CD14-positive monocyte (primary cell): ENCODE data around the gene CAPN9. TPM values are rescaled to one million over a fixed set of nuclear protein-coding genes. Genes with fewer than 3 reads are reported as not detected.

Experiments used
- DNase-seq, 3 donors: peaks; one replicate each; pipeline ENCODE4 v3.0.0-alpha.2; 2011 to 2022
- H2AFZ ChIP-seq: 2 replicates; pipeline ENCODE4 v1.6.0; 2012; ENCODE audit warnings: mild to moderate bottlenecking, low read depth, low read length, inconsistent platforms; ENCODE audit not compliant: insufficient read depth, poor library complexity, severe bottlenecking
- H3K27ac ChIP-seq, 2 donors: 1 replicate in 1 of 2; 2 replicates in 1 of 2; pipeline ENCODE4 v1.5.1; 2012 to 2013; ENCODE audit warnings: low read length in 2 of 2, control low read depth in 1 of 2, inconsistent platforms in 1 of 2, low read depth in 1 of 2, mild to moderate bottlenecking in 1 of 2
- H3K27me3 ChIP-seq, 2 donors: one replicate each; pipeline versions ENCODE4 v1.6.0 to v1.6.1; 2011 to 2013; ENCODE audit warnings: low read length in 2 of 2; ENCODE audit not compliant: control insufficient read depth in 2 of 2, insufficient read depth in 2 of 2
- H3K36me3 ChIP-seq, 2 donors: replicated peaks in 1 of 2; 1 replicate in 1 of 2; 2 replicates in 1 of 2; pipeline versions ENCODE4 v1.5.1 to v1.6.1; 2012 to 2013; ENCODE audit warnings: low read length in 2 of 2, control low read depth in 1 of 2, inconsistent platforms in 1 of 2, mild to moderate bottlenecking in 1 of 2; ENCODE audit not compliant: insufficient read depth in 2 of 2, control insufficient read depth in 1 of 2
- H3K4me1 ChIP-seq, 2 donors: 1 replicate in 1 of 2; 2 replicates in 1 of 2; pipeline versions ENCODE4 v1.5.1 to v1.6.1; 2012 to 2013; ENCODE audit warnings: low read length in 2 of 2, control low read depth in 1 of 2, inconsistent platforms in 1 of 2, mild to moderate bottlenecking in 1 of 2, moderate library complexity in 1 of 2; ENCODE audit not compliant: insufficient read depth in 2 of 2, control insufficient read depth in 1 of 2
- H3K4me2 ChIP-seq: replicated peaks from 2 replicates; pipeline ENCODE3; 2012; ENCODE audit warnings: low read length, moderate library complexity, mild to moderate bottlenecking; ENCODE audit not compliant: poor library complexity, severe bottlenecking; ENCODE audit errors: extremely low read depth
- H3K4me3 ChIP-seq, 3 experiments: fragments of 200-600 bp in 1 of 3; sonication (generic) in 1 of 3; replicated peaks in 1 of 3; 1 replicate in 2 of 3; 2 replicates in 1 of 3; pipeline ENCODE4 v1.5.1; 2011 to 2013; ENCODE audit warnings: low read length in 3 of 3, mild to moderate bottlenecking in 3 of 3, control low read depth in 2 of 3, low read depth in 2 of 3, inconsistent platforms in 1 of 3, moderate library complexity in 1 of 3
- H3K79me2 ChIP-seq: 2 replicates; pipeline ENCODE4 v1.6.0; 2012; ENCODE audit warnings: mild to moderate bottlenecking, control low read depth, inconsistent platforms, low read length, moderate library complexity; ENCODE audit not compliant: insufficient read depth
- H3K9ac ChIP-seq: 2 replicates; pipeline ENCODE4 v1.6.0; 2017; ENCODE audit warnings: low read length, mild to moderate bottlenecking; ENCODE audit not compliant: insufficient read depth, poor library complexity, severe bottlenecking
- H3K9me3 ChIP-seq, 2 donors: replicated peaks in 1 of 2; 1 replicate in 1 of 2; 2 replicates in 1 of 2; pipeline versions ENCODE4 v1.5.1 to v1.6.1; 2012 to 2013; ENCODE audit warnings: low read length in 2 of 2, control low read depth in 1 of 2; ENCODE audit not compliant: control insufficient read depth in 1 of 2, insufficient read depth in 1 of 2
- H4K20me1 ChIP-seq: 2 replicates; pipeline ENCODE4 v1.6.0; 2012; ENCODE audit warnings: mild to moderate bottlenecking, low read length, control low read depth, moderate library complexity; ENCODE audit not compliant: insufficient read depth
- H3K27ac Mint-ChIP-seq, 7 donors: one replicate each; pipeline ENCODE4 v1.8.0; 2020; ENCODE audit warnings: mild to moderate bottlenecking in 7 of 7, mixed read lengths in 7 of 7, moderate library complexity in 6 of 7, inconsistent platforms in 2 of 7
- H3K27me3 Mint-ChIP-seq, 3 donors: one replicate each; pipeline ENCODE4 v1.8.0; 2021 to 2022; ENCODE audit warnings: low read depth in 3 of 3, mild to moderate bottlenecking in 3 of 3, mixed read lengths in 3 of 3, moderate library complexity in 3 of 3, inconsistent platforms in 1 of 3
- H3K36me3 Mint-ChIP-seq, 2 donors: one replicate each; pipeline ENCODE4 v1.8.0; 2020; ENCODE audit warnings: mixed read lengths in 2 of 2, inconsistent platforms in 1 of 2, mild to moderate bottlenecking in 1 of 2
- H3K4me1 Mint-ChIP-seq: one replicate; pipeline ENCODE4 v1.8.0; 2020; ENCODE audit warnings: mild to moderate bottlenecking, mixed read lengths
- H3K4me3 Mint-ChIP-seq, 2 donors: one replicate each; pipeline ENCODE4 v1.8.0; 2020; ENCODE audit warnings: mild to moderate bottlenecking in 2 of 2, mixed read lengths in 2 of 2, moderate library complexity in 1 of 2
- H3K9me3 Mint-ChIP-seq, 7 donors: one replicate each; pipeline ENCODE4 v1.8.0; 2020 to 2022; ENCODE audit warnings: mixed read lengths in 7 of 7, mild to moderate bottlenecking in 6 of 7, moderate library complexity in 6 of 7, inconsistent platforms in 2 of 7
- WGBS: methylation state at CpG from one replicate; pipeline ENCODE4 v1.1.5; 2013; ENCODE audit warnings: missing lambda C conversion rate; ENCODE audit not compliant: insufficient coverage; 5-methylcytosine and 5-hydroxymethylcytosine counted together
- intact Hi-C, 2 donors: fragments of 100-400 bp; cut with micrococcal nuclease; formaldehyde crosslinking; loops; one replicate each; pipeline versions ENCODE4 v1.15.0 to v1.15.1; 2023
- polyA plus RNA-seq, 3 donors: library from polyadenylated mRNA; depleted of rRNA in 1 of 3; unstranded in 2 of 3; stranded (reverse) in 1 of 3; fragments of 300-500 nt in 2 of 3; fragments of >200 nt in 1 of 3; fragmentation: Illumina TruSeq in 2 of 3; gene quantifications; 1 replicate in 2 of 3; 2 replicates in 1 of 3; pipeline ENCODE4 v1.2.3, GENCODE V29; 2012 to 2021
- TF ChIP-seq, protein P1 (sequence below): fragments of 200-600 bp; IDR thresholded peaks from one replicate; pipeline ENCODE4 v1.8.0; 2022; ENCODE audit warnings: antibody characterized with exemption, mild to moderate bottlenecking

Gene CAPN9
- polyA plus RNA-seq, 3 donors = not detected

DNA sequence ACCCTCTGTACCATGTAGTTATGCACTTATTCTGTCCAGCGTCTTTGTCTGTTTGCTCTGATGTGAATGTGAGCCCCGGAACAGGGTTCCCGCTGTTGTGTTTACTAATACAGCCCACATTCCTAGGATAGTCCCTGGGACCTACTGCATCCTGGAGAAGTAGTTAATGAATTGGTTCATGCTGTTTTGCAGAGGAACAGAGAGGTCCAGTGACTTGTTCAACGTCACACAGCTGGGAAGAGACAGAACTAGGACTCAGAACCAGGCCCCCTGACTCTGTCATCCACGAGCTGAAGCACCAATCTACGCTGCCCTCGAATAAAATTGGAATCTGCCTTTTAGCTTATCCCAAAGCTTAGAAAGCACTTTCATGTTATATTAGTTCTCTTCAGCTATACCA, 34.0 kb upstream of the CAPN9 start:
- Histone ChIP-seq H3K79me2 (no peaks in the 10 kb centered on the region), H3K27me3 (no peaks in the 10 kb centered on the region), H3K36me3 (no peaks in the 10 kb centered on the region), H4K20me1 (no peaks in the 10 kb centered on the region), H3K4me2 (no peak overlapping the region), H2AFZ (no peak overlapping the region), H3K27ac (no peak overlapping the region), H3K4me1 (peaks cover 0 to 2% of the 10 kb centered on the region in 2 donors), H3K9me3 (peaks cover 0 to 4% of the 10 kb centered on the region in 2 donors), H3K9ac (no peak overlapping the region), H3K4me3 (no peak overlapping the region)
- no peaks in the 10 kb centered on the region for H3K36me3 Mint-ChIP-seq
- H3K27ac Mint-ChIP-seq = no peak overlapping the region
- DNase-seq = no peak
- TF ChIP-seq, protein P1, sequence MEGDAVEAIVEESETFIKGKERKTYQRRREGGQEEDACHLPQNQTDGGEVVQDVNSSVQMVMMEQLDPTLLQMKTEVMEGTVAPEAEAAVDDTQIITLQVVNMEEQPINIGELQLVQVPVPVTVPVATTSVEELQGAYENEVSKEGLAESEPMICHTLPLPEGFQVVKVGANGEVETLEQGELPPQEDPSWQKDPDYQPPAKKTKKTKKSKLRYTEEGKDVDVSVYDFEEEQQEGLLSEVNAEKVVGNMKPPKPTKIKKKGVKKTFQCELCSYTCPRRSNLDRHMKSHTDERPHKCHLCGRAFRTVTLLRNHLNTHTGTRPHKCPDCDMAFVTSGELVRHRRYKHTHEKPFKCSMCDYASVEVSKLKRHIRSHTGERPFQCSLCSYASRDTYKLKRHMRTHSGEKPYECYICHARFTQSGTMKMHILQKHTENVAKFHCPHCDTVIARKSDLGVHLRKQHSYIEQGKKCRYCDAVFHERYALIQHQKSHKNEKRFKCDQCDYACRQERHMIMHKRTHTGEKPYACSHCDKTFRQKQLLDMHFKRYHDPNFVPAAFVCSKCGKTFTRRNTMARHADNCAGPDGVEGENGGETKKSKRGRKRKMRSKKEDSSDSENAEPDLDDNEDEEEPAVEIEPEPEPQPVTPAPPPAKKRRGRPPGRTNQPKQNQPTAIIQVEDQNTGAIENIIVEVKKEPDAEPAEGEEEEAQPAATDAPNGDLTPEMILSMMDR = no peak
- intact Hi-C loops = no loop called here
- peaks cover 4 to 12% (median 10%) of the 10 kb centered on the region in 3 donors for H3K27me3 Mint-ChIP-seq
- H3K9me3 Mint-ChIP-seq = peaks cover 2 to 6% (median 3%) of the 10 kb centered on the region in 7 donors
- no peak overlapping the region for H3K4me3 Mint-ChIP-seq
- WGBS = 87% methylated on average over 3 of the region's 7 CpGs
- peaks cover 12% of the 10 kb centered on the region for H3K4me1 Mint-ChIP-seq

DNA sequence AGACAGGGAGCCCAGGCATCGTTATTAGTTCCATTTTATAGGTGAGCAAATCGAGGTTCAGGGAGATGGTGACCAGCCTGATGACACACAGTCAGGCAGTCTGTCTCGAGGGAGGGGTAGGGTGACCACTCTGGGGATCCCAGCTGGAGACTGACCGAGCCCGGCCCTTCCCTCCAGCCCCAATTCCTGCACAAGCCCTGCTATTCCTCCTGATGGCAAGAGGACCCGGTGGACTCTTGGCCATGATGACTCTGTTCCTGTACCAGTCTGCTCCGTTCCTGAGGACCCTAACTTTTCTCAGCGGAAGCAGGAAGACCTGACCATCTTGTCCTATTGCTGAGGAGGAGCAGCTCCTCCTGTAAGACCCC, 33.7 kb upstream of the CAPN9 start:
- Histone ChIP-seq H3K27ac (no peak overlapping the region), H3K4me3 (no peak overlapping the region), H4K20me1 (no peaks in the 10 kb centered on the region), H3K4me1 (no peaks in the 10 kb centered on the region), H3K4me2 (no peak overlapping the region), H3K9me3 (peaks cover 0 to 4% of the 10 kb centered on the region in 2 donors), H3K79me2 (no peaks in the 10 kb centered on the region), H2AFZ (peak overlapping the region; percentile 2), H3K36me3 (no peaks in the 10 kb centered on the region), H3K9ac (no peak overlapping the region), H3K27me3 (no peaks in the 10 kb centered on the region)
- Mint-ChIP-seq H3K27ac (no peak overlapping the region), H3K36me3 (no peaks in the 10 kb centered on the region), H3K4me1 (peaks cover 8% of the 10 kb centered on the region), H3K27me3 (peaks cover 4 to 9% (median 7%) of the 10 kb centered on the region in 3 donors), H3K4me3 (peak overlapping the region in 1 of 2 donors; percentile 7), H3K9me3 (peaks cover 2 to 6% (median 4%) of the 10 kb centered on the region in 7 donors)
- intact Hi-C loops = no loop called here
- DNase-seq = no peak
- 93% methylated on average over 6 of the region's 8 CpGs for WGBS
- TF ChIP-seq, protein P1 = no peak
